Stimulated activated CD4-positive, alpha-beta T cell treated with anti-CD3 and anti-CD28 coated beads, Interleukin-2, amount 100 ng/mL, for 48 hours (primary cell): ENCODE data around the gene SLTM.
"Not testable (repeated sequence)": the region's sequence is repeated elsewhere in the genome, so short reads cannot be mapped to it uniquely, and the experiment has no call there.

Source experiments
- DNase-seq, 2 donors: peaks; one replicate each; pipeline ENCODE4 v3.0.0-alpha.2; 2020

Gene SLTM

DNA sequence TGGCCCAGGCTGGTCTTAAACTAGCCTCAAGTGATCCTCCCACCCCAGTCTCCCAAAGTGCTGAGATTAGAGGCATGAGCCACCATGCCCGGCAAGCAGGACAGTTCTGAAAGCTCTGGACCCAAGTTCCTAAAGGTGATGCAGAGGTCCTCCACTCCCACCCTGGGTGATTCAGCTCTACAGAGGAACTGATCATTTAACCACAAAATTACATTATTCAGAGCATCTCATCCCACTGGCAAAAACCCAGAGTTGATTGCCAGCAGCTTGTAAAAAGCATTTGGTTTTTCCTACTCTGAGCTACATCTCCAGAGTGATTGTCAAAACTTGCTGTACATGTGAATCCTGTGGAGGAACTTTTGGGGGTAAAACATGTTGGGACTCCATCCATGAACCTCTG lies 60.2 kb downstream of the SLTM start:
- no peak for DNase-seq

DNA sequence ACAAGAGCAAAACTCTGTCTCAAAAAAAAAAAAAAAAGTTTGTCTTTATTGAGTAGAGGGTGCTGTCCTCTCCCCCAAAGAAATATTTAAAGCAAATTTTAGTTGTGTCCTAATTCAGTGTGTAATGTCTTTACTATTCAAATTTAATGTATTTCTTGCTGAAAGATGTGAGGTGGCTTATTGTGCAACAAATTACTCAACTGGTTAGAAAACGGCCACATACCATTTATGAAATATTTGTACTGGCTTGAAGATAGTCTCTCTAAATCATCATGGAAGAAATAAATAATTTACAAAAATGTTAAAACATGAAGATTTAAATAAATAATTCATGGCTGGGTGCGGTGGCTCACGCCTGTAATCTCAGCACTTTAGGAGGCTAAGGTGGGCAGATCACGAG lies 63.0 kb downstream of the SLTM start:
- DNase-seq: no peak

DNA sequence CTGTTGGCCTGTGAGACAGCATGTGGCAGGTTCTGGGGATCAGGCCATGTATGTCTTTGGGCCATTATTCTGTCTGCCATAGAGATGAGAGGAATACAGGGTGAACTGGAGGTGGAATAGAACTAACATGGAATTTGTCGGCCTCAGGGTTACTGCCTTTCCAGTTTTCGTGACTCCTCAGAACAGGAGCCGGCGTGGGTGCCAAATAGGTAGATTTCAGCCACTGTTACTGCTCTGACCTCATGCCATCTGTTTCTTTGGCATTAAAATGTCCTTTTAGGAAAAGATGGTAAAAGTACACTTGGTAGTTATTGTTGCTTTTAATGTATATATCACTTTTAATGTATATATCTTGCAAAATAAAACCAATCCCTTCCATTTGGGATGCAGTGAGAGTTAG lies 65.6 kb downstream of the SLTM start:
- DNase-seq: no peak

DNA sequence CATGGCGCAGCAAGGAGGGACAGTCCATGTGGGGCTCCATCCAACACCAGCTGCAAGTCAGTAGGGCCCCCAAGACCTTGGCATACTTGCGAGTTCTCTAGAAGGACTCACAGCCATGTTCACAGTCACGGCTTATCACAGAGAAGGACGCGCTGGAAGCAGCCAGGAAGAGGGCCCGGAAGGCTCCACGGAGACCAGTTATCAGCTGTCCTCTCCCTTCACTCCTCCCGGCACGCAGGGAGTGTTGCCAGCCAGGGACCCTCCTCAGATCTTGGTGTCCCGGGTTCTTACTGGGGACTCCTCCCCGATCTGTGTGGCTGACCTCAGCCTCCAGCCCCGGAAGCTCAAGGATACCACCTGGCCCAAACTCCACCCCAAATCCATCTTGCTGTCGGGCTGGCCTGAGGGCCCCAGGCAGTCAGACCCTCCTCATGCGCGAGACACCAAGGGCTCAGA lies 68.0 kb downstream of the SLTM start:
- DNase-seq: no peak

DNA sequence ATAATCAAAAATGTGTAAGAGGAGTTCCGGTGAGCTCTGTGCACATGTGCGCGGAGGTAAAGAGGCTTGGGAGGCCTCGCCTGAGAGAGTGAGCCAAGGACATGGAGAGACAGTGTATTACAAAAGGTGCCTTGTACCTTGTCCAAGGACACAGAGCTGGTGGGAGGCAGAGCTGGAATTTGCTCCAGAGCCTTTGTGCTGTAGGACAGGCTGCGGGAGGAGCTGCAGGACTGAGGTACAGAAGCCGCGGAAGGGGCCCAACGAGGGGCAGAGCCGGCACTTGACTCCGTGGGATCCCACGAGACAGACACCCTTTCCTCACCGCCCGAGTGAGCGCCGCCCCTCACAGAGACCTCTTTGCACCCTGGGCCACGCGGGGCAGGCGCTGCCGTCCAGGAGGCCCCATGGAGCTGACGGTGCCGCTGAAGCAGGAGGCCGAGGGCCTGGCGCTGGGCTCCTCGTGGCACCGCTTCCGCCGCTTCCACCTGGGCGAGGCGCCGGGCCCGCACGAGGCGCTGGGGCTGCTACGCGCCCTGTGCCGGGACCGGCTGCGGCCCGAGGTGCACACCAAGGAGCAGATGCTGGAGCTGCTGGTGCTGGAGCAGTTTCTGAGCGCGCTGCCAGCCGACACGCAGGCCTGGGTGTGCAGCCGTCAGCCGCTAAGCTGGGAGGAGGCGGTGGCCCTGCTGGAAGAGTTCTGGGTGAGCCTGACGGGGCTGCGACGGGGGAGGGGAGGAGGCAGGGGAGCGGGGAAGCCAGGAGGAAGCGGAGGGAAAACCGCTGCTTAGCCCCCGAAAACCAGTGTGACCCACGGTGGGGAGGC lies 68.7 kb downstream of the SLTM start:
- no peak for DNase-seq

DNA sequence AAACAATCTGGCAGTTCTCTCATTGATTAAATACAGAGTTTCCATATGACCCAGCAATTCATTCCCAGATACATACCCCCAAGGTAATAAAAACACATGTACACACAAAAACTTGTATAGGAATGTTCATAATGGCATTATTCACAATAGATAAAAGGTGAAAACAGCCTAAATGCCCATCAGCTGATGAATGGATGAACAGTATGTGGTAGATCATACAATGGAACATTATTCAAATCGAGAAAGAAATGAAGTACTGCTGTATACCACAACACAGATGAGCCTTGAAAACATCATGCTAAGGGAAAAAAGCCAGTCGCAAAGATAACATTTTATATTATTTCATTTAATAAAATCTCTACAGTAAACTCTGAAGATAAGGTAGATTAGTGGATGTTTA lies 71.2 kb downstream of the SLTM start:
- DNase-seq: no peak

DNA sequence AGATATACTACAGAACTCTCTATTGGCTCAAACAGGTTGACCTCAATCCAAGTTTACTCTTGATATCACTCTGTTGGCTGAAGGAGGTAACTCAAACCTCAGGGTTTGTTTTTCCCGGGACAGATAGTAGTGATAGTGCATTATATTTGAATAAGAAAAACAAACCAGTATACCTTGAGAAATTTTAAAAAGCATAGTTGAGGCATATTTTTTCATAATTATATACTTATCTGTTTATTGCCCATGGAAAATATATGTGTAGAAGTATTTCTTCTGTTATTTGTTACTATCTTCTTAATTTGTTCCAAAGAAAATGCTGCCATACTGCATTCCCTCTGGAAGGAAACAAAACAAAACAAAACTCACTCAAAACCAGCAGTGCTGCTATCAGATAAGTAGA lies 76.9 kb downstream of the SLTM start:
- DNase-seq: not testable (repeated sequence)

DNA sequence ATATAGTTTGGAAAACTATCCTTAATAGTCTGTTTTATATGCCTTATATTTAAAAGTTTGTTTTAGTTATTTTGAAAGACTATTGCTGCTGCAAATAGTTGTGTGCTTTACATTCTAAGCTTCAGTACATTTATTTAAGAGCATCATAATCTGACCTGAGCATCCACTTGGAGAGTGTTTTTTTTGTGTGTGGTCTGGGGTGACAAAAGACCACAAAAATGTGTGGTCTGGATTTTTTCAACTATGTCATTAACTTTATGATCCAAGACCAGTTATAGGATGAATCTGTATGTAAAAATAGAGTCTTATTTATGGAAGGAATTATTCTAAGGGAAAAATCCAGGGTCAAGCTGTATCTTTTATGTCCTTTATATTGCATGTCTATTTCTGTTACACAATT lies 77.4 kb downstream of the SLTM start:
- DNase-seq: no peak

DNA sequence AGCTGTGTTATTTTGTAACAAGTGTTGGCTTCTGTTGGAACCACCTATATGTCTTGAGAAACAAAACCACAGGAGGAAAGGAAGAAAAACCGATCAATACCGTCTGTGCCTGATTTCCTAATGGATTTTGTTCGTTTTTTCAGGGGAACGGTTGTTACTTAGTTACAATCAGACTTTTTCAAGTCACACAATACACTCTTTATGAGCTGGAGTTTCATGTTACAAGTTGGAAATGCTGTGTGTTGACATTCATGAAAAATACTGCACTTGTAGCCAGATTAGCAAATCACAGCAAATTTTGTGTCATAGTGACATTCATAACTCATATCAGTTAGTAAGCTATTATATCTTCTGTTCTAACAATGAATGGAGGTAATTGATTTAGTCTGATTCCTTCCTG lies 78.9 kb downstream of the SLTM start:
- no peak for DNase-seq

DNA sequence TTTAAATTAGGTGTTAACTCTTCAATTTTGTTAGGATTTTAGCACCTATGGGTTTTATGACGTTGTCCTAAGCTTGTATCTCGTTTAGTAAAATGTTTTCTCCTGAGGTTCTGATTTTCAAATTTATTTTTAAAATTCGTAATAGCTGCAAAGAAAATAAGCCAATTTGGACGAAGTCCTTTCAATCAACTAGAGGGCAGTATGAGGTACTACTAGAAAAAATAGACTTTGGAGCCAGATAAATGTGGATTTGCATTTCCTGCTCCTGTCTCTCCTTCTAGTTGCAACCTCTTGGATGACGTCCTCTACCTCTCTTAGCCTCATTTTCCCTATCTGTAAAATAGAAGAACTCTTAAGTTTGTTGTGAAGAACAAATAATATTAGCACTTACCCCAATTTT lies 81.1 kb downstream of the SLTM start:
- no peak for DNase-seq

DNA sequence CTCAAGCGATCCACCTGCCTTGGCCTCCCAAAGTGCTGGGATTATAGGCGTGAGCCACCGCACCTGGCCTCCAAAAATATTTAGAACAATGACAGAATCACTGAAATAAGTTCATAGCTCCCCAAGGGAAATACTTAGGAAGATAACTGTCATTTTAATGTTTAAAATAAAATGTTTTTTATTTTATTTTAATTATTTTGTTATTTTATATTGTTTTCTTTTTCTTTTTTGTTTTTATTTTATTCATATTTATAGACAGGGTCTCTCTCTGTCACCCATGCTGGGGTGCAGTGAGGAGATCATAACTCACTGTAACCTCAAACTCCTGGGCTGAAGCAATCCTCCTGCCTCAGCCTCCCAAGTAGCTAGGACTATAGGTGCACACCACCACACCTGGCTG lies 82.3 kb downstream of the SLTM start:
- DNase-seq: not testable (repeated sequence)

DNA sequence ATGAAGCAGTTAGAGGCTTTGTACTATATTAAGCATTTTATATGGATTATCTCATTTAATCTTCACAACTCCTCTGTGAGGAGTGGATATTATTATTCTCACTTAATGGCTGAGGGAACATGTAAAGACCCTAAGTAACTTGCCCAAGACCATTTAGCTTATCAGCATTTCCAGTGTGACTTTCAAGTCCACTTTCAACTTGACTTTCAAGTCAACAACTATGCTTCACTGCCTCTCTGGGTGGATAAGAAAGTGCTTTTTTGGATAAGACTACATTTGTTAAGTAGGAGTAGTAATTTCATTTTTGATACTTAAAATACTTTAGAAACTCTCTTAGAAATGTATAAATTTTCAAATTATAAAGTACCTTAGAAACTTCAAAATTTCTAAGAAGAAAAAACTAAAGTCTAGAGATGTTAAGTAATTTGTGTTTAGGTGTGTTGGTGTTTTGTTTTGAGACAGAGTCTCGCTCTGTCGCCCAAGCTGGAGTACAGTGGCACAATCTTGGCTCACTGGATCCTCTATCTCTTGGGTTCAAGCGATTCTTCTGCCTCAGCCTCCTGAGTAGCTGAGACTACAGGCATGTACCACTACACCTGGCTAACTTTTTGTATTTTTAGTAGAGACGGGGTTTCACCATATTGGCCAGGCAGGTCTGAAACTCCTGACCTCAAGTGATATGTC lies 90.6 kb downstream of the SLTM start:
- DNase-seq: no peak

DNA sequence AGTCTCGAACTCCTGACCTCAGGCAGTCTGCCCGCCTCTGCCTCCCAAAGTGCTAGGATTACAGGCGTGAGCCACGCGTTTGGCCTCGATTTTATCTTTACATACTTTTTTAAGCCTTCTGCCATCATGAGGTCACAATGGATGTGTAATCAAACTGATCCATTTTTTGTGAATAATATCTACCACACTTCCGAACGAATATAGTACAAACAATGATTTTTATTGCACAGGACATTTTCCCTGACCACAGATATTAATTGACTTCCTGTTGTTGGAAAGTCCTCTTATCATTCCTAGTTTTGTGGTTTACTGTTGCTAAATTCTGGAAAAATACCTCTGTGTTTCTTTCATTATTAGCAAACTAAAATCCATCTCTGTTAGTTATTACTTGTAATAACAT lies 93.4 kb downstream of the SLTM start:
- DNase-seq: no peak

DNA sequence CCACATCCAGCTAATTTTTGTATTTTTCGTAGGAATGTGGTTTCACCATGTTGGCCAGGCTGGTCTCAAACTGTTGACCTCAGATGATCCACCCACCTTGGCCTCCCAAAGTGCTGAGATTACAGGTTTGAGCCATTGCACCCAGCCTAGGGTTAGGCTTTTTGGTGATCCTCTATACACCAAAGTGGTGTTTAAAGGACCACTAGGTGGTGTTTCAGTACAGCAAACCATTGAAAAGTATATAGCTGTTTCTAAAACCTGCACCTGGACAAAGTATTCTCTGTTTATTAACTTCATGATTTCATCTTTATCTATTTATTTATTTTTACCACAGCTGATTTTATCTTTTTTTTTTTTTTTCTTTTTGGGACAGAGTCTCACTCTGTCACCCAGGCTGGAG lies 94.0 kb downstream of the SLTM start:
- no peak for DNase-seq

DNA sequence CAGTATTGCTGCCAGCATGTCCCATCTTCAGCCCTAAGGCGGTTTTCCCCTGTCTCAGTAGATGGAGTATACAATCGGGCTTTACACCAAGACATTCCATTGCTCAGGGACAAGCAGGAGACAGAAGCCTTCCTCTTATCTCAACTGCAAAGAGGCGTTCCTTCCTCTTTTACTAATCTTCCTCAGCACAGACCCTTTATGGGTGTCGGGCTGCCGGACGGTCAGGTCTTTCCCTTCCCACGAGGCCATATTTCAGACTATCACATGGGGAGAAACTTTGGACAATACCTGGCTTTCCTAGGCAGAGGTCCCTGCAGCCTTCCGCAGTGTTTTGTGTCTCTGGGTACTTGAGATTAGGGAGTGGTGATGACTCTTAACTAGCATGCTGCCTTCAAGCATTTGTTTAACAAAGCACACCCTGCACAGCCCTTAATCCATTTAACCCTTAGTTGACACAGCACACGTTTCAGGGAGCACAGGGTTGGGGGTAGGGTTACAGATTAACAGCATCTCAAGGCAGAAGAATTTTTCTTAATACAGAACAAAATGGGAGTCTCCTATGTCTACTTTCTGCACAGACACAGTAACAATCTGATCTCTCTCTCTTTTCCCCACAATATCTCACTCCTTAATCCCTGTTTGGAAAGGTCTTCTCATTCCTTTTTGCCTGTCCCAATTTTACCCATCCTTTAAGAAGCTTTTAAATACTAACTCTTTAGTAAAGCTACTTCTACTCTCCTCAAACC lies 99.6 kb downstream of the SLTM start:
- DNase-seq: not testable (repeated sequence)

DNA sequence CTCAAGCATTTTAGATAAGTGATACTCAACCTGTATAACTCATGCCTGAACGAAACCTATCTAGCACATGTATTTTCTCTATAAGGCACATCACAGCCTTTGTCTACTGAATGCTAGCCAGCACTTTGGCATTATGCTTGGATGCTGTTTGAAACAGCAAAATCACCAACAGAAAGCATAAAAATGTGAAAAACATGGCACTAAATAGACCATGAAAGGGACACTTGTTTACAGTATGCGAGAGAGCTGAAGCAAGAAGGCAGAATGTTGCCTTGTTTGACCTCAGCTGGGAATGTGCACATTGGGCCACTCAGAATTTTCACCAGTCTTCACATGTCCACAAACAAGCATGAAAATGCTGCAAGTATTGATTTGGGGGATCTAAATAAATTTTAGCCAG lies 102.9 kb downstream of the SLTM start:
- DNase-seq: no peak
